ENCODE results near the gene PNPLA6.
A peak's percentile ranks its signal among the peaks of the same experiment; 100 is the strongest.

PNPLA6 gene

DNA sequence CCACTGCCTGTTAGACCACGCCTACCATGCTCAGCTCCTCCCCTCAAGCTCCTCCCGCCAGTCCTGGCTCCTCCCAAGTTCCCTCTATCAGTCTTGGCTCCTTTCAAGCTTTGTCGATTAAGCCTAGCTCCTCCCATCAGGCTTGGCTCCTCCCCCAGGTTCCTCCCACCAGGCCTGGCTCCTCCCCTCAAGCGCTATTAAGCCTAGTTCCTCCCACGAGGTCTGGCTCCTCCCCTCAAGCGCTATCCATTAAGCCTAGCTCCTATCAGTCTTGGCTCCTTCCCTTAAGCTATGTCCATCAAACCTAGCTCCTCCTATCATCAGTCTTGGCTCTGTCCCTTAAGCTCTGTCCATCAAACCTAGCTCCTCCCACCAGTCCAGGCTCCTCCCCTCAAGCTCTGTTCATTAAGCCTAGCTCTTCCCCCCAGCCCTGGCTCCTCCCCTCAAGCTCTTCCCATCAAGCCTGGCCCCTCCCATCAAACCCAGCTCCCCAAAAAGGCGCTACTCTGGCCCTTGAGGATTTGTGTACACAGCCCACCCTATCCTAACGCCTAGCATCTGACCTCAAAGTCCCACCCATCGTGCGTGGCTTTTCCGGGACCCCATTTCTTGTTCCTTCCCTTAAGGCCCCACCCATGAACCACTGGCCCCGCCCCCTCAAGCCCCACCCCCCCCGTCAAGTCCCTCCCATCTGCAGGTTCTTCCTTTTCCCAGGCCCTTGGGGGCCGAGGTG is 70.1 kb downstream of the PNPLA6 start:
- DNase-seq: peak; percentile 29 to 56

- no peak for DNase-seq
Measured at GRCh38 chr19:7606289-7606688, 70.8 kb downstream of the PNPLA6 start.

DNA sequence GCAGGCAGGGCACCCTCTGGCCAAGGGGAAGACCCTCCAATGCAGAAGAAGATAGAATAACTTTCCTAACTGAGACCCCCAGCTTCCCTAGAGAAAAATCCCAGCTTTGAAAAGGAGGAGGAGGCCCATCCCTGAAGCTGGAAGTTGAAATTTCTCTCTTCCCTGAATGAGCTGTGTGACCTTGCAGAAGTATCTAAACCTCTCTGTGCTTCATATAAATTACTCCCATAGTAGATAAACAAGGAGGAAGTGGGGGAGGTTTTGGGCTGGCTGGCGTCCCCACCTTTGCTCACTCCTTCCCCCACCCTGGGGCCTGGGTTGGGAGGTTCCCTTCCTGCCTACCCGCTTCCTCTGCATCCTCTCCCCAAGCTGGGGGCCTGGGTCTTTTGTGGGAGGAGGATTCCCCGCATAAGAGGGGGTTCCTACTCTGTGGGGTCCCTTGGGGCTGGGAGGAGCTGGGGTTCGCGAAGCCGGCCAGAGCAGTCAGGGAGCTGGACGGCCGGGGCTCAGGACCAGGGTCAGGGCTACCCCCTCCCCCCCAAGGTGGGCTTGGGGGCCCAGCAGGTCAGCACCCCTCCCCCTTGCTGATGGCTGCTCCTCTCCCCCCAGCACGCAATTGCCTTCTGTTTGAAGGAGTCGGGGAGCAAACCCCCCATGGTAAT is 71.8 kb downstream of the PNPLA6 start:
- DNase-seq: no peak

GRCh38 chr19:7607874-7608560 is 72.5 kb downstream of the PNPLA6 start:
- no peak for DNase-seq

- no peak for DNase-seq
Measured at GRCh38 chr19:7610491-7611240, 75.1 kb downstream of the PNPLA6 start.

Data from inflammatory macrophage treated with lipopolysaccharide for 1 hour (primary cell).